SU-DHL-6 (cell line): ENCODE data around the gene SPINK7.

Experiments
- EZH2phosphoT487 ChIP-seq: fragments of 200-600 bp; sonication (generic), shearing (Covaris generic); conservative IDR thresholded peaks from 2 replicates; pipeline ENCODE4 v1.6.1; 2018; ENCODE audit warnings: mild to moderate bottlenecking, antibody characterized with exemption, low read length, moderate library complexity, mixed read lengths
- TF ChIP-seq, protein P1 (sequence below): fragments of 200-600 bp; sonication (generic); IDR thresholded peaks from one replicate; pipeline ENCODE4 v1.5.1; 2017; ENCODE audit warnings: antibody characterized with exemption, mild to moderate bottlenecking, low read length, moderate library complexity; ENCODE audit not compliant: insufficient read depth, poor library complexity, severe bottlenecking

DNA sequence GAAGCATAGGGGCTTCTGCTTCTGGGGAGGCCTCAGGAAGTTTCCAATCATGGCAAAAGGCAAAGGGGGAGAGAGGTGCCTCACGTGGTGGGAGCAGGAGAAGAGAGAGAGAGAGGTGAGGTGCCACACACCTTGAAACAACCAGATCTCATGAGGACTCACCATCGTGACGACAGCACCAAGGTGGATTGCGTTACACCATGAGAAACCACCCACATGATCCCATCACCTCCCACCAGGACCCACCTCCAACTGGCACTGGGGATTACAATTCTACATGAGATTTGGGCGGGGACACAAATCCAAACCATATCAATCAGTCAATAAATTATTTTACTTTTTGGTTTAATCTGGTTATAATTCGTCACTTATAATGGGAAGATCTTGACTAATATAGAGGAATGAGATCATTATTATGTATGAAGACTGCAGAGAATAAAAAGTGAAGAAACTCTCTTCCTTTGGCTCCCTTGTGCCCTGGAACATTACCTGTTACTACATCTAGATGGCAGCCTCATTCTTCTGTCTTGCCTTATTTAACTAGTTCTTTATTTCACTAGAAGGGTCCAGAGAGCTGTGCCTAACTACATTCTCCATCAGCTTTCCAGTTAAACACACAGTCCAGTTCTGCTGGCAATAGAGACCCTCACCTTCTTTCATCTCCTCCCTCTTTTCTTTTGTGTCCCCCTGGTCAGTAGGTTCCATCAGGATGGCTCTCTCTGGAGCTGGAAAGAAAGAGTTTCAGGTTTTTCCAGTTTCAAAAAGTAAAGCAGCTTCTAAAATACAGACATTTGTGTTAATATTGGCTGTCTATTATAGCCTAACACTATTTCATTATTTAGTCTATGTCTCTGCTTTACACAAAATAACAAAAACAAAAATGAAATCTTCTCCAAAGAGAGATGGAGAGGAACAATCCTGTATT is 21.7 kb upstream of the SPINK7 start:
- TF ChIP-seq, protein P1, sequence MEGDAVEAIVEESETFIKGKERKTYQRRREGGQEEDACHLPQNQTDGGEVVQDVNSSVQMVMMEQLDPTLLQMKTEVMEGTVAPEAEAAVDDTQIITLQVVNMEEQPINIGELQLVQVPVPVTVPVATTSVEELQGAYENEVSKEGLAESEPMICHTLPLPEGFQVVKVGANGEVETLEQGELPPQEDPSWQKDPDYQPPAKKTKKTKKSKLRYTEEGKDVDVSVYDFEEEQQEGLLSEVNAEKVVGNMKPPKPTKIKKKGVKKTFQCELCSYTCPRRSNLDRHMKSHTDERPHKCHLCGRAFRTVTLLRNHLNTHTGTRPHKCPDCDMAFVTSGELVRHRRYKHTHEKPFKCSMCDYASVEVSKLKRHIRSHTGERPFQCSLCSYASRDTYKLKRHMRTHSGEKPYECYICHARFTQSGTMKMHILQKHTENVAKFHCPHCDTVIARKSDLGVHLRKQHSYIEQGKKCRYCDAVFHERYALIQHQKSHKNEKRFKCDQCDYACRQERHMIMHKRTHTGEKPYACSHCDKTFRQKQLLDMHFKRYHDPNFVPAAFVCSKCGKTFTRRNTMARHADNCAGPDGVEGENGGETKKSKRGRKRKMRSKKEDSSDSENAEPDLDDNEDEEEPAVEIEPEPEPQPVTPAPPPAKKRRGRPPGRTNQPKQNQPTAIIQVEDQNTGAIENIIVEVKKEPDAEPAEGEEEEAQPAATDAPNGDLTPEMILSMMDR, result no peak
- TF ChIP-seq EZH2phosphoT487, result no peak
